NCI-H1048 (cell line): ENCODE data around the gene SPEN.
"Not testable (repeated sequence)": the region's sequence is repeated elsewhere in the genome, so short reads cannot be mapped to it uniquely, and the experiment has no call there.

Experiments used
- DNase-seq: peaks from one replicate; lab custom pipeline; 2025; lab: John Stamatoyannopoulos, UW

Gene SPEN

GRCh38 chr1:15852828-15853302 lies 5.4 kb downstream of the SPEN start:
- no peak for DNase-seq

GRCh38 chr1:15856888-15857287 lies 9.4 kb downstream of the SPEN start:
- no peak for DNase-seq

- no peak for DNase-seq
Measured at GRCh38 chr1:15858069-15858670, 10.7 kb downstream of the SPEN start.

DNA sequence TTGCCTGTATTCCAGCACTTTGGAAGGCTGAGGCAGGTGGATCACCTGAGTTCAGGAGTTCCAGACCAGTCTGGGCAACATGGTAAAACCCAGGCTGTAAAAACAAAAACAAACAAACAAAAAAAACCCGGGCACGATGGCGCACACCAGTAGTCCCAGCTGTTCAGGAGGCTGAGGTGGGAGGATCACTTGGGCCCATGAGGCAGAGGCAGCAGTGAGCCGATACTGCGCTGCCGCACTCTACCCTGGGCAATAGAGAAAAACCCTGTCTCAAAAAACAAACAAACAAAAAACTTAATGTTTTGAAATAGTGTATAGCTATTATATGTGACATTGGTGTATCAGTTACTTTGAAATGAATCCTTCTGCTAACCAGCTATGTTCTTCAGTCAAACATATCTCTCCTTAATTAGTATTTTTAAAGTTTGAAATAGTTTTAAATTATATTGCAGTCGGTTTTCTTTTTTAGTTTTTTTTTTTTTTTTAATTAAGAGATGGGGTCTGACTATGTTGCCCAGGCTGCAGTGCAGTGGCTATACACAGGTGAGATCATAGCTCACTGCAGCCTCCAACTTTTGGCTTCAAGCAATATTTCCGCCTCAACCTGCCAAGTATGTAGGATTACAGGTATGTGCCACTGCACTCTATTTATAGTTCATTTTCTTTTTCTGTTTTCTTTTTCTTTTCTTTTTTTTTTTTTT lies 11.3 kb downstream of the SPEN start:
- no peak for DNase-seq

- no peak for DNase-seq
Measured at GRCh38 chr1:15863156-15863901, 15.8 kb downstream of the SPEN start.

DNA sequence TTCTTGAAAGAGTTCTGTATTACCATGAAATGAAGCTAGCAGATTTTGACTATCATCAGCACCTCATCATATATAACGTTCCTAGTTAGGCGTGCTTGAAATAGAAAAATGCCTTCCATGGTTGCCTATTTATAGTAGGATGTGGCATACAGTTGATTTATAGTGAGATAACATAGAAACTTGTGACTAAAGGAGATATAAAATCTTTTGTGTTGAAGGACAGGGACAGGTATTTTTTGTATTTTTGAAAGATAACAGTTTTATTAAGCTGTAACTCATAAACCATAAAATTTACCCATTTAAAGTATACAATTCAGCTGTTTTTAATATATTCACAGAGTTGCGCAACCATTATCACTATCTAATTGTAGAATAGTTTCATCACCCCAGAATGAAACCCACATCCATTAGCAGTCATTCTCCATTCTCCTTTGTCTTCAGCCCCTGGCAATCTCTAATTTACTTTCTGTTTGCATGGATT lies 19.3 kb downstream of the SPEN start:
- no peak for DNase-seq

GRCh38 chr1:15867288-15867687 lies 19.8 kb downstream of the SPEN start:
- DNase-seq = no peak

DNA sequence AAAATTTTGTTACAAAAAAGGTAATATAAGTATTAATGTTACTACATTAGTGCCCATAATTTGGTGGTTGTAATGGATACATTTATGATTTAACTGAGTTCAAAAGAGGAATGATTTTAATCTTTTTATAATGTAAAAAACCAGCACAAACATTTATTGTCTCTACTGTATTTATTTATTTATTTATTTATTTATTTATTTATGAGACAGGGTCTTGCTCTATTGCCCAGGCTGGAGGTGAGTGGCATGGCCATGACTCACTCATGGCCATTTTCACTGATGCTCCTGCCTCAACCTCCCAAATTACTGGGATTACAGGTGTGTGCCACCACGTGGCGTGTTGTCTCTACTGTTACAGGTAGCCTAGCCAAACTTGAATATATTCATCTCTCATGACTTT lies 21.9 kb downstream of the SPEN start:
- DNase-seq = no peak

- no peak for DNase-seq
Measured at GRCh38 chr1:15870421-15870820, 22.9 kb downstream of the SPEN start.

GRCh38 chr1:15874471-15874870 lies 27.0 kb downstream of the SPEN start:
- no peak for DNase-seq

GRCh38 chr1:15876357-15877055 lies 29.0 kb downstream of the SPEN start:
- DNase-seq = no peak

GRCh38 chr1:15881961-15882360 lies 34.5 kb downstream of the SPEN start:
- DNase-seq = no peak

DNA sequence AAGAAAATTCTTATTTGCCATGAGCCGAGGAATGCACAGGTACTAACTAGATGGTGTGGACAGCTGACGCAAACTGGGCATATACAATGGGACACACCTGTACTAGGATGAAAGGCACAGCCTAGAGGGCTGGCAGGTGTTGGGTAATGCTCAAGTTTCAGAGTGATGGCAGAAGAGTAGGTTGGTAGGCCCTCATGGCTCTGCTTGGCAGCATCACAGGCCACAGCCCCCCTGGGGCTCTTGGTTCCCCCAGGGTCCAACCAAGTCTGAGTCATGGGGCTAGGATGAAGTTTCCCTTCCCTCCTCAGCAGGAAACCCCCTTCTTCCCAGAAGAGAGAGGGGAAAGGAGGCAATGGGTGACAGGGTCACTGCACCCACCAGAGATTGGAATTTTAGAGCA lies 35.2 kb downstream of the SPEN start:
- DNase-seq = no peak

GRCh38 chr1:15883326-15883725 lies 35.8 kb downstream of the SPEN start:
- DNase-seq = no peak

- no peak for DNase-seq
Measured at GRCh38 chr1:15884477-15884876, 37.0 kb downstream of the SPEN start.

DNA sequence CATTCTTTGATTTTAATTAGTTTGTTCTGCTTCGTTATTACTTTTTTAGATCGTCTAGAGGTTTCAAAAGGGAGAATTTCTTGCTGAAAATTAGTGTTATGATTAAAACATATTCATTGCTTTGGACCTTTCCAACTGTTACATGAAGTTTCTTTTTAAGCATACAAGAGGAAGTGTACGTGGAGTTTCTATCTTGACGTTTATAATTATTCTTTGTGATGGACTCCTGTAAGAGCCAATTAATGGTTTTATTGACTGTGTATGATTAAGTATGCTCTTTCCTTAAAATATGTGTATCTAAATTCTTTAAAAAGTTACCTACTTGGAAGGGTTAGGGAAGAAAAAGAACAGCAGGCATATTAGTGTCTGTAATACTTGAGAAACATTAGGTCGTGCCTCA lies 37.8 kb downstream of the SPEN start:
- DNase-seq = no peak

GRCh38 chr1:15885701-15886610 lies 38.4 kb downstream of the SPEN start:
- DNase-seq = peak; percentile 80

GRCh38 chr1:15886611-15887167 lies 39.2 kb downstream of the SPEN start:
- no peak for DNase-seq

DNA sequence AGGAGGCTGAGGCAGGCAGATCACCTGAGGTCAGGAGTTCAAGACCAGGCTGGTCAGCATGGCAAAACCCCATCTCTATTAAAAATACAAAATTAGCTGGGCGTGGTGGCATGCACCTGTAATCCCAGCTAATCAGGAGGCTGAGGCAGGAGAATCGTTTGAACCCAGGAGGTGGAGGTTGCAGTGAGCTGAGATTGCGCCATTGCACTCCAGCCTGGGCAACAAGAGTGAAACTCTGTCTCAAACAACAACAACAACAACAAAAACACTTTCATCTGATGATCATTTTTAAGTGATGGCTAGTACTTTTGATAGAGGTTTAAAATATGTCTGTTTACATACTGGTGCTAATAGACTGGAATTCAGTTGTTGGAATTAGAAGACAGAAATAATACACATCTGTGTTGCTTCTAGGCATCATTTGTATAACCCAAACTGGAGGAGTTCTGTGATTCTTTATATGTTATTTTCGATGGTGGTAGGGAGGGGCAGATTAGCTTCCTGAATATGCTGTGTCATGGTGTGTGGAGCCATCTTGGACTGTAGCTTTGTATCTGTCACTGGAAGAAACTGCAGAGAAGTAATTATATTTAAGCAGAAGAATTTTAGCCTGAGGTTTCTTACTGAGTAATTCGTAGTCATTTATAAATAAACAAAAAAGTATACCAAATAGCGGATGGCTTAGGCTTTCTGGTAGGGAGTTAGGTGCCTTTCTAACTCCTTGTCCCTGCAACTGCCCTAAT lies 45.5 kb downstream of the SPEN start:
- not testable (repeated sequence) for DNase-seq

DNA sequence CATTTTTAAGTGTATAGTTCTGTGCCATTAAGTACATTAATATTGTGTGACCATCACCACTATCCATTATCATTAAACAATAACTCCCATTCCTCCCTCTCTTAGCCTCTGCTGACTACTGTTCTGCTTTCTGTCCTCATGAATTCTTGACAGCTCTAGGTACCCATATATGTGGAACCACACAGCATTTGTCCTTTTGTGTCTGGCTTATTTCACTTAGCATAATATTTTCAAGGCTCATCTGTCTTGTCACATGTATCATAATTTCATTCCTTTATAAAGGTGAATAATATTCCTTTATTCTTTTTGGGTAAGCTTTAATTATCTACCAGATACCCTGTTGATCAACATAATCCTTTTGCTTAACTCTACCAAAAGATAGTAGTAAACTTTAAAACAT lies 47.7 kb downstream of the SPEN start:
- no peak for DNase-seq
